Bronchus fibroblast of lung (primary cell): ENCODE data around the gene AP2M1. TPM values are rescaled to one million over a fixed set of nuclear protein-coding genes. Genes with fewer than 3 reads are reported as not detected.

Experiments used
- total RNA-seq: library from RNA; depleted of rRNA; stranded (reverse); fragments of >200 nt; gene quantifications from 2 replicates; pipeline ENCODE4 v1.2.3, GENCODE V29; 2015

The AP2M1 gene
- 351 and 403 TPM in 2 replicates for total RNA-seq

DNA sequence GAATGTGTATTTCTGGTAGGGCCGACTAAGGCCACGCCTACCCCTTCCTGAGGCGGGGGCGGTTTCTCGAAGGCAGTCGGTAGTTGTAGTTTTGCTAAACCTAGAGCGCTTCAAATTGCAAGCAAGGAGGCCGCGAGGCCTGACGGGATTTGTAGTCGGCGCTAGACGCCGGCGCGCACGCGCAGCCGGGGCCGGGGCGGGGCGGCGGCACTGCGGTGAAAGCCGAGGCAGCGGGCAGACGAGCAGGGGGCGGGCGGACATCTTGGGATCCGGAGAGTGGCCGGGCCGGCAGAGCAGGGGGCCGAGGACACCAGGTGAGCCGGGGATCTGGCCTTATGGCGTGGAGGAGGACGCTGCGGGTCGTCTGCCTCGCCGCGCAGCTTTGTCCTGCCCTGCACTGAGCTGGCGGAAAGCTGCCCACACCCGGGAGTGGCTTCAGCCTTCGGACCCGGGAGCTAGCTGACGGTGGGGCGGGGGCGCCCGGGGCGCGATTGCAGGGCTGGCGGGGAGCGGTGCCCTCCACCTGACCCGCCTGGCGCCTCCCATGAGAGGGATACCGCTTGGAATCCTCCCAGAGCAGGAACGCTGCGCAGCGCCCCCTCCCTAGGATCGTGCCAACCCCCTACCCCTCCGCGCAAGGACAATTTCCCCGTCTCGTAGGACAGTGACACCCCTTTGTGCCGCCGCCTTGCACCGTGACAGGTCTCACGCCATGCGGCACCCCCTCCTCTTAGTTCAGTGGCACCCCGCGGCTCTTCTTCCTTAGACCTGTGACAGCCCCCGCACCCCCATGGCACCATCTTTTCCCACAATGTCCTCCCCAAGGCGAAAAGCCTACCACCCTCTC lies at the start of gene AP2M1:
AP2M1 (plus strand) TSS at position 210 of the 847 bp plus-strand sequence. CDS start 2,139 bp downstream, outside the sequence.

DNA sequence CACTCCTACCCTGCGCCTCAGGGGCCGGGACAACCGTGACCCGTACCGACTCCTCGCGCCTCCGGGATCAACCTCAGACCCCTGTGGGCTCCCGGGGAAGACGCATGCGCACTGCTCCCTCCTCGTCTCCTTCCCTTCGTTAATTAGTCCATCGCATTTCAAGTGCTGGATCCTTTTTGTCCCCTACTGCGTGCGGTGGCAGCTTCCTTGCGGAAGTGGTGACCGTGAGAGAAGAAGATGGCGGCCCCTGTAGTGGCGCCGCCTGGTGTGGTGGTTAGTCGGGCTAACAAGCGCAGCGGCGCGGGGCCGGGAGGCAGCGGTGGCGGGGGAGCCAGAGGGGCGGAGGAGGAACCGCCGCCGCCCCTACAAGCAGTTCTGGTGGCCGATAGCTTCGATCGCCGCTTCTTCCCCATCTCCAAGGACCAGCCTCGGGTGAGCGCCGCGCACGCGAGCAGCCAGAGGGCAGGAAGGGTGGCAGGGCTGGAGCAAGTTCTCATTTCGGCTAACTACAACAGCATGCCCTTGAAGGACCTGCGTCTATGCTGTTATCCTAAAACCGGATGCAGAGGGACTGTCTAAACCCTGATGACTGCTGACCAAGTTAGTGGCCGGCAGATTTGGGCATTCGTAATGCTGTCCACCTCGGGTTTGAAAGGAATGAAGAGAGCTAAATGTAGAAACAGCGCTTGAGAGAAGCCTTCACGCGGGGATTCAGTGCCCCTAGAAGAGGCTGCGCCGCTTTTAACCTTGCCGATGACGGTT lies 39.3 kb upstream of the AP2M1 start, which contains the start of gene EIF2B5:
EIF2B5 (plus strand) TSS at position 210 of the 762 bp plus-strand sequence; CDS start at position 238, 28 bp downstream.

DNA sequence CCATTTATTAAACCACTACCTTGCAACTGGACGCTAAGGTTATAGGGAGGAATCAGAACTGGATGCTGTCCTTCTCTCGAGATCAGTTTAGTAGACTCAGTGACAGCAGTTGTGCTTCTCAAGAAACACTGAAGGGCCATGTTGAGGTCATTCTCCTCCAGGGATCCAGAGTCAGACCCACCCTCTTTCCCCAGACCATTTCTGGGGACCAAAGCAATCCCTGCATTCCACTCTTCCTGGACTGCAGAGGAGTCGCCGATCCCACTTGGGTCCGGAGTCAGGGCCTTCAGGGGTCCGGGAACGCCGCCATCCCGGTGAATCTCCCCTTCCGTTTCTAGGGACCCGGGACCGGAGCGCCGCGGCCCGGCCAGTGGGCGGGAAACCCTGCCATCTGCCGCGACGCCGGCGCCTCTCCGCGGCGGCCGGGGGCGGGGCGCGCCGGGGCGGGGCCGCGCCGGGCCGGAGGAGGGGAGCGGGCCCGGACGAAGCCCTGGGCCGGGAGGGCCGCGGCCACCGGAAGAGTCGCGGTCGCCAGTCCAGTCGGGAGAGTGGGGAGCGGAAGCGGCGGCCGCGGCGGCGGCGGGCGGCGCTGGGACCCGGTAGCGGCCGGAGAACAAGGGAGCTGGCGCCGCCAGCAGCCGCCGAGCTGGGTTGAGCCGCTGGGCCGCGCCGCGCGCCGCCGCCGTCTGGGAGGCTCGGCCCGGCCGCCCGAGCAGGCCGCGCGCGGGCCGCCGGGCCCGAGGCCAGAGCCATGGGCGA lies 19.6 kb upstream of the AP2M1 start, which contains the start of gene DVL3:
DVL3 (plus strand) TSS at position 493 of the 759 bp plus-strand sequence; CDS start at position 752, 259 bp downstream.

DNA sequence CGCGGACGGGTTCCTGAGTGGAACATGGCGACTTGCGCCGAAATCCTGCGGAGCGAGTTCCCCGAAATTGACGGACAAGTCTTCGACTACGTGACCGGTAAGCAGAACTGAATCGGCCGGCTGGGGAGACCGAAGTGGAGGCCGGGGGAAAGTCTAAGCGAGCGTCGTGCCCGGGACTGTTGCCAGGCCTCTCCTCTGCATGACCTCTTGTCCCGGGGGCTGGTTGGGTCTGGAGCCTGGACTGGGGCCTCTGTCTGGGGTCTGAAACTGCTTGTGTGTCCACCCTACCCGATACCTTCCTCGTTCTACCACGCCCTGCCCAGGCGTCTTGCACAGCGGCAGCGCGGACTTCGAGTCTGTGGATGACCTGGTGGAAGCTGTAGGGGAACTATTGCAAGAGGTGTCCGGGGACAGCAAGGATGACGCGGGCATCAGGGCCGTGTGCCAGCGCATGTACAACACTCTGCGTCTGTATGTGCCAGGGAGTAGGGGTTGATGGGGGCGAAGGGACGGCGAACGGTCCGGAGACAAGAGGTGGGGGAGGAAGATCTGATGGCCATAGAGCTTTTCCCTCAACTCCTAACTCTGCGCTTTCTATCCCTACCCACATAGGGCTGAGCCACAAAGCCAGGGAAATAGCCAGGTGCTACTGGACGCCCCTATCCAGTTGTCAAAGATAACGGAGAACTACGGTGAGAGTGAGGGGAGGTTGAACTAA lies 11.7 kb downstream of the AP2M1 start, which contains the start of gene ABCF3:
ABCF3 (plus strand) TSS at position 16 of the 718 bp plus-strand sequence; CDS start at position 25, 9 bp downstream.

DNA sequence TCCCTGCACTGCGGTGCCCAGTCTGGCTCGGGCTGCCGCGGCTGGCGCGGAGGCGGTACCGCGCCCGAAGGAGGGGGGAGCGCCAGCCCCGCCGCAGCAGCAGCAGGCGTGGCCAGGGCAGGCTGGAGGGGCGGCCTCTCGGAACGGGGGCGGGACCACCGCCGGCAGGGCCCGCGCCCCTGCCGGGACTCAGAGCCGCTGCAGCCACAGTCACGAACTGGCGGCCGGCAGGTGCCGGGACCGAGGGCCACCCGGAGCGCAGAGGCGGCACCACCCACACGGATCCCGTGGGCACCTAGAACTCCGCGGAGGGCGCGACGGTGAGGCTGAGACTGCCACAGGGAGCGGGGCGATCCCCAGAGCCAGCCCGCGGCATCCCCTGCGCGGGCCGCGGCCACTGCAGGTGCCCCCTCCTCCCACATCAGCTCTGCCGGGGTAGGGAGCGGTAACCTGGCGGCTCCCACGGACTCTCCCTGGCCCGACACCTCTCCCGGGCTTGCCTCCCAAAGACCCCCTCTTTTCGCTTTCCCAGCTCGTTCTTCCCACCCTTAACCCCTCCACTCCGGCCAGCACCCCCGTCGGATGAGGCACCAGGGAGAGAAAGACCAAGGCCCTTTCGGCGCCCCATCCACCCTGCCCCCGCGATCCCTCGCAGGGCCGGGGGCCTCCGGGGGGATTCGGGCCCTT lies 54.9 kb downstream of the AP2M1 start, which contains the start of gene VWA5B2:
VWA5B2 (plus strand) TSS at position 192 of the 687 bp plus-strand sequence. CDS start 944 bp downstream, outside the sequence.

Other genes with a start within 250 kb of the AP2M1 start
- gene ABCC5, start 157.0 kb upstream of the AP2M1 start, total RNA-seq = 5.8 and 6.6 TPM in 2 replicates
- not detected in 2 replicates for gene HTR3D, start 143.1 kb upstream of the AP2M1 start, total RNA-seq
- not detected in 2 replicates for gene HTR3C, start 121.8 kb upstream of the AP2M1 start, total RNA-seq
- gene HTR3E, start 77.8 kb upstream of the AP2M1 start, total RNA-seq = not detected in 2 replicates
- gene EIF2B5, start 39.5 kb upstream of the AP2M1 start, total RNA-seq = 24.4 and 28.9 TPM in 2 replicates
- 25.4 and 28.2 TPM in 2 replicates for gene DVL3, start 19.5 kb upstream of the AP2M1 start, total RNA-seq
- gene ABCF3, start 11.3 kb downstream of the AP2M1 start, total RNA-seq = 29.9 and 49.9 TPM in 2 replicates
- not detected in 2 replicates for gene VWA5B2, start 54.7 kb downstream of the AP2M1 start, total RNA-seq
- gene ALG3, start 74.1 kb downstream of the AP2M1 start, total RNA-seq = 51.6 and 60.2 TPM in 2 replicates
- gene EEF1AKMT4, start 74.8 kb downstream of the AP2M1 start, total RNA-seq = 3.0 and 5.2 TPM in 2 replicates
- gene CAMK2N2, start 86.7 kb downstream of the AP2M1 start, total RNA-seq = not detected in 2 replicates
- not detected in 2 replicates for gene ECE2, start 101.2 kb downstream of the AP2M1 start, total RNA-seq
- gene PSMD2, start 124.4 kb downstream of the AP2M1 start, total RNA-seq = 508 and 570 TPM in 2 replicates
- gene EIF4G1, start 139.8 kb downstream of the AP2M1 start, total RNA-seq = 375 and 377 TPM in 2 replicates
- 21.6 and 23.5 TPM in 2 replicates for gene FAM131A, start 162.7 kb downstream of the AP2M1 start, total RNA-seq
- gene CLCN2, start 186.8 kb downstream of the AP2M1 start, total RNA-seq = 2.2 and 3.4 TPM in 2 replicates
- 100 and 107 TPM in 2 replicates for gene POLR2H, start 186.9 kb downstream of the AP2M1 start, total RNA-seq
- not detected in 2 replicates for gene THPO, start 203.4 kb downstream of the AP2M1 start, total RNA-seq
- gene CHRD, start 205.2 kb downstream of the AP2M1 start, total RNA-seq = 0.17 and 0.30 TPM in 2 replicates